ENCODE data around the gene ASF1B.

Gene ASF1B

DNA sequence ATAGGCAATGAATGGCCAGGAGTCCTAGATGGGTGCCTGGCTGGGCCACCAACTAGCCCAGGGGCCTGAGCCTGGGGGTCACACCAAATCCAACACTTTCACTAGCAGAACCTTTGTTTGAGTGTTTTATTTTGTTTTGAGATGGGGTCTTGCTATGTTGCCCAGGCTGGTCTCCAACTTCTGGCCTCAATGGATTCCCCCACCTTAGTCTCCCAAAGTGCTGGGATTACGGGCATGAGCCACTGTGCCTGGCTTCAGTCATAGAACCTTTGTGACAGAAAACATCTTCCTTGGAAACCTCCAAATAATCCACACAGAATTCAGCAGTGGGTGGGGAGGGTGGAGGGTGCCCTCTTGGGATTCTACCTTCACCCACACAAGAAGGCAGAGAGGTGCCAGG is 24.9 kb downstream of the ASF1B start:
- DNase-seq (ENCODE audit: low read depth in 1 of 2, low spot score in 1 of 2) = no peak

GRCh38 chr19:14110650-14111049 is 25.7 kb downstream of the ASF1B start:
- DNase-seq (ENCODE audit: low read depth in 1 of 2, low spot score in 1 of 2) = no peak

- DNase-seq (ENCODE audit: low read depth in 1 of 2, low spot score in 1 of 2) = no peak
These were observed 28.6 kb downstream of the ASF1B start for GRCh38 chr19:14107581-14108461.

- no peak for DNase-seq (ENCODE audit: low read depth in 1 of 2, low spot score in 1 of 2)
These were observed 29.5 kb downstream of the ASF1B start for GRCh38 chr19:14106840-14107239.

GRCh38 chr19:14105680-14106079 is 30.7 kb downstream of the ASF1B start:
- no peak for DNase-seq (ENCODE audit: low read depth in 1 of 2, low spot score in 1 of 2)

DNA sequence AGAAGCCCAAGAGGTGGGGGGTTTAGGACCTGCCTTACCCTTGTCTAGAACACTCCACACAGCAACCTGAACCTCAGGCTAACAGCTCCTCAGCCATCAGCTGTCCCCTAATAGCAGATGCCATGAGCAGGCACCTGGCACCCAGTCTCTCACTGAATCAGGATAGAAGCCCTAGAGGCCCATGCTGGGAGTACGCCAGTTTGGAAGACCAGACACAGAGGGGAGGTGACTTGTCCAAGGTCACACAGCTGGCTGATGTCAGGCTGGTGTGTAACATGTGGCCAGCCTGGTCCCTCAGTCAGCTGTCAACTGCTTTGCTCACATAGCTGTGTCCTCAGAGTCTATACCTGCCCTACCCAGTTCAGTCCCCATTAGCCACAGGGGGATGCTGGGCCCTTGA is 33.1 kb downstream of the ASF1B start:
- no peak for DNase-seq (ENCODE audit: low read depth in 1 of 2, low spot score in 1 of 2)

GRCh38 chr19:14102756-14103155 is 33.6 kb downstream of the ASF1B start:
- no peak for DNase-seq (ENCODE audit: low read depth in 1 of 2, low spot score in 1 of 2)

GRCh38 chr19:14102102-14102696 is 34.2 kb downstream of the ASF1B start:
- DNase-seq (ENCODE audit: low read depth in 1 of 2, low spot score in 1 of 2) = no peak

GRCh38 chr19:14101003-14101545 is 35.3 kb downstream of the ASF1B start:
- DNase-seq (ENCODE audit: low read depth in 1 of 2, low spot score in 1 of 2) = no peak

DNA sequence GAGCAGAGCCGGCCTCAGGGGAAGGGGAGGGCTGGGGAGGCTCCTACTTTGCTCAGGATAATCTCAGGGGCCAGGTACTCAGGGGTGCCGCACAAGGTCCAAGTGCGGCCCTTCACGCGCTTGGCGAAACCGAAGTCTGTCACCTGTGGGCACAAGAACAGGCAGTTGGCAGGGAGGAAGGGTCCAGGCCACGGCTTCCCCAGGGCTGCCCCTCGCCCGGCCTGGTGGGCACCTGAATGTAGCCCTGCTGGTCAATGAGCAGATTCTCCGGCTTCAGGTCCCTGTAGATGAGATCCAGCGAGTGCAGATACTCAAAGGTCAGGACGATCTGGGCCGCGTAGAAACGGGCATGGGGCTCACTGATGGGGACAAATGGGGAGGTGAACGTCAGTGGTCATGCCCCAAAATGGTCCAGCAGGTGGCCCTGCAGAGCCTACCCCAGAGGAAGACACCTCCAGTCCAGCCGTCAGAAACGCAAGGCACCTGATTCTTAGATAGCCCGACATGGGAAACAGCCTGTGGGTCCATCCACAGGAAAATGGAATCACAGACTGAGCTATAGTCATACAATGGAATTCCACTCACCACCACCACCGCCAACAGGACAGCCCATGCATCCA is 38.7 kb downstream of the ASF1B start:
- DNase-seq (ENCODE audit: low read depth in 1 of 2, low spot score in 1 of 2) = no peak

DNA sequence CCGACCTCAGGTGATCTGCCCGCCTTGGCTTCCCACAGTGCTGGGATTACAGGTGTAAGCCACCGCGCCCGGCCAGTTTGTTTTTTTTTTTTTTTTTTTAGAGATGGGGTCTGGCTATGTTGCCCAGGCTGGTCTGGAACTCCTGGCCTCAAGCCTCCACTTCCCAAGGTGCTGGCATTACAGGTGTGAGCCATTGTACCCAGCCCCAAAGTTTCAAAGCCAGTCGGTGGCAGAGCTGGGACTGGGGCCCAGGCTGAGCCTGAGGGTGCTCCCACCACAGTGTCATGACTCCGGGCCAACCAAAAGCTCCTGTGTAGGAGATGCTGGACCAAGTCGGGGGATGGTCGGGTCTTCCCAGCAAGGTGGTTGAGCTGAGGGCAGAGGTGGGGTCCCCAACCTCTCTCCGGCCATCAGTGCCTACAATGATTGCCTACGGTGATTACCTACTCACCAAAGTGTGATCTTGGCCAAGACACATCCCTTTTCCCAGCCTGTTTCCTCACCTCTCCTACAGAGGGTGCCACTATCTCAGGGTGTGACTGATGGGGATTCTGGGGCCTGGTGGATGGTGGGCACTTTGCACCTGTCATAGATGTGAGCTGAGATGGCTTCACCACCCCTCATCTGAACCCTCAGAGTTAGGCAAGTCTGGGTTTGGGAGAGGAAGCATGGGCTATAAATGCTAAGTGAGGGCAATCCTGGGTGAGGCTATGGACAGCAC is 40.0 kb downstream of the ASF1B start:
- DNase-seq (ENCODE audit: low read depth in 1 of 2, low spot score in 1 of 2) = no peak

DNA sequence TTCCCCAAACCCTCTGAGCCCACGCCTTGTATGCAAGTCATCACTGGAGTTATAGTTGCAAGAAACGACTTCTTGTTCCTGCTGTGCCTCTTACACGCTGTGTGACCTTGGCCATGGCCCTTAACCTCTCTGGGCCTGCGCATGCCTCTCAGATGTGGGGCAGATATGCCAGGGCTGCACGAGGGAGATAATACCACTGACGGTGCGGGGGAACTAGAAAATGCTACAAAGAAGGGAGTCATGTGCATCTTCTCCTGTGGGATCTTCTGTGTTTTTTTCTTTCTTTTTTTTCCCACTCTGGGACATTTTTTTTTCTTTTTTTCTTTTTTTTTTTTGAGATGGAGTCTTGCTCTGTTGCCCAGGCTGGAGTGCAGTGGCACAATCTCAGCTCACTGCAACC is 41.5 kb downstream of the ASF1B start:
- DNase-seq (ENCODE audit: low read depth in 1 of 2, low spot score in 1 of 2) = no peak

- DNase-seq (ENCODE audit: low read depth in 1 of 2, low spot score in 1 of 2) = no peak
These were observed 43.1 kb downstream of the ASF1B start for GRCh38 chr19:14093117-14093823.

GRCh38 chr19:14091813-14092462 is 44.5 kb downstream of the ASF1B start:
- no peak for DNase-seq (ENCODE audit: low read depth in 1 of 2, low spot score in 1 of 2)

- peak; percentile 43 to 53 for DNase-seq (ENCODE audit: low read depth in 1 of 2, low spot score in 1 of 2)
These were observed 45.1 kb downstream of the ASF1B start for GRCh38 chr19:14091081-14091812.

- peak in 1 of 2 donors; percentile 78 for DNase-seq (ENCODE audit: low read depth in 1 of 2, low spot score in 1 of 2)
These were observed 45.8 kb downstream of the ASF1B start, which contains the start of gene SAMD1 for GRCh38 chr19:14090509-14091080. Gene SAMD1, minus strand, starts transcription at chr19:14090751.

DNA sequence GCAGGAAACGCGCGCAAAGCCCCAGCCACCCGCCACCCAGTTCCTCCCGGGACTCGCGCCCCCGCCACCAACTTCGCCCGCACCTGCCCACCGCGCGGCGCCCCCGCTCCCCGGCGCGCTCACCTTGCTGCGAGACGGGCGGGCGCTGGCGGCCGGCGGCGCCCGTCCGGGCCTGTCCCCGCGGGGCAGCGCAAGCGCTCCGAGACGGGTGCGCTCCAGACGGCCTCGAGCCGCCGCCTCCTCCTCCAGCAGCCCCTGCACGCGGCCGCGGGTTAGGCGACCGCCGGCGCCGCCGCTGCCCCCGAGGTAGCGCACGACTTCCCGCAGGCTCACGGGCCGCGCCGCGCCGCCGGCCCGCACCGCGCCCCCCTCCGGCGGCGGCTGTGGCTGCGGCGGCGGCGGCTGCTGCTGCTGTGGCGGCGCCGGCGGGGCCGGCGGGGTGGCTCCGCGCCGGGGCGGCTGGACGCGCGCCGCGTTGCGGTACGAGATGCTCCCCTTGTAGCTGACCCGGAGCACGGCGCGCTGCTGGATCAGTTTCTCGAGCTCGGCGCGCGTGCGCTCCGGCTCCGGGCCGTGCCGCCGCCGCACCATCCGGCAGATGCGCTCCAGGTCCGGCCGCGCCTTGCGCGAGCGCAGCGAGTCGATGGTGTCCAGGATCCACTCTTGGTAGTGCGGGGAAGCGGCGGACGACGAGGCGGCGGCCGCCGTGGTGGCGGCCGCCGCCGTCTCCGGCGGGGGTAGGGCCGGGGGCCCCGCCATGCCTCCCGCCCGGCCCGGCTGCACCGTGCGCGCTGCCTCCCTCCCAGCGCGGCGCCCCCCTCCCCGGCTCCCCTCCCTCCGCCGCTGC is 46.5 kb downstream of the ASF1B start:
- DNase-seq (ENCODE audit: low read depth in 1 of 2, low spot score in 1 of 2) = peak in 1 of 2 donors; percentile 24

GRCh38 chr19:14089412-14089661 is 47.1 kb downstream of the ASF1B start:
- peak in 1 of 2 donors; percentile 4 for DNase-seq (ENCODE audit: low read depth in 1 of 2, low spot score in 1 of 2)
